Measurements from ENCODE around the gene PRR23E. TPM values are rescaled to one million over a fixed set of nuclear protein-coding genes. Genes with fewer than 3 reads are reported as not detected.
A peak's percentile ranks its signal among the peaks of the same experiment; 100 is the strongest.

The PRR23E gene
- total RNA-seq, 1 donor, result not detected

DNA sequence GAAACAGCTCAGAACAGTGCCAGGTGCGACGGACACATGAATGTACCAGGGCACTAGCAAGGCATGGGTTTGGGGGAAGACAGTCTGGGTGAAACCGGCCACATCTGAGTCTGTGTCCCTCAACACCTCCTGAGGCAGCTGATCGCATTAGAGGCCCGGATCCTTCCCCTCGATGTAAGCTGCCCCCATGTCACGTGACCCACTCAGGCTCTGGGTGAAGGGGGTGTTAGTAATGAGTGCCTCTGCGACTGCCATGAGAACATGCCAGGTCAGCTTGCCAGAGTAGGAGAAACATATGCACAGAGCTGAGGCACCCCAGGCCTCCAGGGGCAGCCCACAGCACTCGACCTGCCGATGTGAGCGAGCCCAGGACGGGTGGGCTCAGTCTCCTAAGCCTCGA, 29.7 kb downstream of the PRR23E start:
- no peak for DNase-seq (ENCODE audit: low read depth)
- no peak overlapping the region for H3K4me3 ChIP-seq (ENCODE audit: low read depth, low read length)
- TF ChIP-seq, protein P1, sequence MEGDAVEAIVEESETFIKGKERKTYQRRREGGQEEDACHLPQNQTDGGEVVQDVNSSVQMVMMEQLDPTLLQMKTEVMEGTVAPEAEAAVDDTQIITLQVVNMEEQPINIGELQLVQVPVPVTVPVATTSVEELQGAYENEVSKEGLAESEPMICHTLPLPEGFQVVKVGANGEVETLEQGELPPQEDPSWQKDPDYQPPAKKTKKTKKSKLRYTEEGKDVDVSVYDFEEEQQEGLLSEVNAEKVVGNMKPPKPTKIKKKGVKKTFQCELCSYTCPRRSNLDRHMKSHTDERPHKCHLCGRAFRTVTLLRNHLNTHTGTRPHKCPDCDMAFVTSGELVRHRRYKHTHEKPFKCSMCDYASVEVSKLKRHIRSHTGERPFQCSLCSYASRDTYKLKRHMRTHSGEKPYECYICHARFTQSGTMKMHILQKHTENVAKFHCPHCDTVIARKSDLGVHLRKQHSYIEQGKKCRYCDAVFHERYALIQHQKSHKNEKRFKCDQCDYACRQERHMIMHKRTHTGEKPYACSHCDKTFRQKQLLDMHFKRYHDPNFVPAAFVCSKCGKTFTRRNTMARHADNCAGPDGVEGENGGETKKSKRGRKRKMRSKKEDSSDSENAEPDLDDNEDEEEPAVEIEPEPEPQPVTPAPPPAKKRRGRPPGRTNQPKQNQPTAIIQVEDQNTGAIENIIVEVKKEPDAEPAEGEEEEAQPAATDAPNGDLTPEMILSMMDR (IDR thresholded peaks at IDR 0.05; ENCODE audit: insufficient read depth, low read depth, low read length), result no peak

DNA sequence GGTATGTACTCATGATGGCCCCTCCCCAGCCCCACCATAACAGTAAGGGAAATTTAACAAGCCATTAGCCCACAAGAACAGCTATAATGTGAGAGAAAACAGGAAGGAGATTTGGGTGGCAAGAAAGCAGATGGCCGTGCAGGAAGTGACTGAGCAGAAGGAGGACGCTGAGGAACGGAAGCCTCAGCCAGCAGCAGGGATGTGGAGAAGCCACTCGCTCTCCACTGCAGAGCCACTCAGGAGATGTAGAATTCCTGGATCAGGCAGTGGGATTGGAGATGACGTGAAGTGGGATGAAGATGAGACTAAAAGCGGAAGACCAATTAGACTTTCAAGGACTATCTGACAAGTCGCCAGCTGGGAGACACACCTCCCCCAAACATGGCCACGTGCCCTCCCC, 31.2 kb downstream of the PRR23E start:
- no peak overlapping the region for H3K4me3 ChIP-seq (ENCODE audit: low read depth, low read length)
- no peak for DNase-seq (ENCODE audit: low read depth)
- TF ChIP-seq, protein P1 (IDR thresholded peaks at IDR 0.05; ENCODE audit: insufficient read depth, low read depth, low read length), result no peak

DNA sequence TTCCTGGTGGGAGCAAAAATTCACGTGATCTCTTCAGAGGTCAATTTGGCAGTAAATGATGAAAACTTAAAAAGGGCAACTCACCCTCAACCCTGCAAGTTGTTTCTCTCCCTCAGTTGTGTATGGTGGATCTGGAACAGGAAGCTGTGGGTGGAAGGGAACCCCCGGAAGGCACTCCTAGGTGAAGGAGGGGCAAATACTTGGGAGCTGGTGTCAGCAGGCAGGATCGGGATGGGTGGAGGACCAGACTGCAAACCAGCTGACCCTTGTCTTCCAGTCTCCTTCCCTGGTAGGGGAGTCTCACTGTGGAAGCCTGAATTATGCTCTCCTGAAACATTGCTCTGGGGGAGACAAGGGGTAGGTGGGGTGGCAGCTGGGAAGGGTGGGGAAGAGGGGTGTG, 33.5 kb downstream of the PRR23E start:
- TF ChIP-seq, protein P1 (IDR thresholded peaks at IDR 0.05; ENCODE audit: insufficient read depth, low read depth, low read length), result no peak
- H3K4me3 ChIP-seq (ENCODE audit: low read depth, low read length), result no peak overlapping the region
- DNase-seq (ENCODE audit: low read depth), result no peak

DNA sequence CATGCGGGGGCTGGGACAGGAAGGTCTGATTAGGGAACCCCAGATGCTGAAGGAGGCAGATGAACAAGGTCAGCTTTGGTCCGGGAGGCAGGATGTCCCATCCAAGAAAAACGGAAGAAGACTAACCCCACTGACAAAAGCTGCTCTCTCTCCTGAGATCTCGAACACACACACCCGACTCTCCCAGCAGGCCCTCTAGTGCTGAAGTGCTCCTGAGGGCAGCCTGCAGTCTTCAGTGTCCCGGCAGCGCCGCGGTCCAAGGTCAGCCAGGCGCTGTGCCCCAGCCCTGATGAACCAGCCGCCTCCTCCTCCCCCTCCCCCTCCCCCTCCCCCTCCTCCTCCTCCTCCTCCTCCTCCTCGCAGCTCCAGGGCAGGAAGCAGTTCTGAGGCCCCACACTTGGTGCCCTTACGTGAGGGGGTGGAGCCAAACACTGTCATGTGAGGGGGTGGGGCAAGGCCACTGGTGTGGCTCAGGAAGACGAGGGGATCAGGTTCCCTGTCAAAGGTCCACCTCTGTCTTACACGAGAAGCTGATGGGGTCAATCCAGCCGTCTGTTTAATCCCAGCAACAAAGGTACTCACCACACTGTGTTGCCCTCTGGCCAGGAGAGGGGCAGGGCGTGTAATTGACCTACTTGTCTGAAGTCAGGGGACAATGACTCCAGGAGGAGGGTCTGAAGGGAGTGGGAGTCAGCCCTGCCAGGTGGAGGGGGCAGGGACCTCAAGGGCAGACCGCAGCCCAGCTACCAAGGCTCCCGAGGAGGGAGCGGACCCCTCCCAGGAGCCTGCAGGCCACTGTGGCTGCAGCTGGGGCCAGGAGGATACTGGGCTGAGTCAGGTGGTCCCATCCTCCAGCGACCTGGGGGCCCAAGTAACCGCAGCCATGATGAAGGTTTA, 34.3 kb downstream of the PRR23E start:
- DNase-seq (ENCODE audit: low read depth), result no peak
- no peak overlapping the region for H3K4me3 ChIP-seq (ENCODE audit: low read depth, low read length)
- TF ChIP-seq, protein P1 (IDR thresholded peaks at IDR 0.05; ENCODE audit: insufficient read depth, low read depth, low read length), result no peak

DNA sequence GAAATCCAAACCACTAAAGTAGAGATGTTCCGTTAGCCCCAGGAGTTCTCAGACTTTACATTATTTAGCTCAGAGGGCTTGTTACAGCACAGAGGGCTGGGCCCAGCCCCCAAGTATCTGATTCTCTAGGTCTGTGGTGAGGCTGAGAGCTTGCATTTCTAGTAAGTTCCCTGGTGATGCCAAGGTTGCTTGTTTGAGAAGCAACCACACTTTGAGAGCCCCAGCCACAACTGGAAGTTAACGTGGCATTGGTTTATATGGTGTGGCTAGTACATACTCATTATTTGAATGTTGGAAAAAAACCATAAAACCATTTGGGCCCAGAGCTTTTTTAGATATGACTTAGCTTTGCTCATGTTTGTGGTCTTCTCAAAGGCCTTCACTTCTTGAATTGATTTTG, 35.9 kb downstream of the PRR23E start:
- TF ChIP-seq, protein P1 (IDR thresholded peaks at IDR 0.05; ENCODE audit: insufficient read depth, low read depth, low read length), result no peak

DNA sequence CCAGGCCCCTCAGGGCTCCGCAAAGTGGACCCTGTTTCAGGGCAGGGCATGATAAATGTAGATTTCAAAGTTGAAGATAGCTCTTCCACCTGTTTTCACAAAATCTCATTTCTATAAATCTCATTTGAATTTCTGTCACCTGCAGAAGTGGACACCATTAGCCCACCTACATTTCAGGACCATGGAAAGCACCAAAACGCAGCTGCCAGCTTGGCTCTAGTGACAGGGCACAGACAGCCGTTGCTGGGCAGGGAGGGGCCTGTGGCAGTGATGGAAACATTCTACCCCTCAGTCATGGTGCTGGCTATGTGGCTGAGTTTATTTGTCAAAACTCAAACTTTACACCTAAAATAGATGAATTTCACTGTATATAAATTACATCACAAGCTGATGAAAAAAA, 40.4 kb downstream of the PRR23E start:
- peak; percentile 24 for DNase-seq (ENCODE audit: low read depth)
- no peak overlapping the region for H3K4me3 ChIP-seq (ENCODE audit: low read depth, low read length)
- TF ChIP-seq, protein P1 (IDR thresholded peaks at IDR 0.05; ENCODE audit: insufficient read depth, low read depth, low read length), result no peak

More for the DNA sequence above, 35.9 kb downstream of the PRR23E start:
- H3K4me3 ChIP-seq (ENCODE audit: low read depth, low read length), result no peak overlapping the region
- DNase-seq (ENCODE audit: low read depth), result no peak

Data from fibroblast of villous mesenchyme (primary cell).